ENCODE measurements around the gene NKAIN2.

DNA sequence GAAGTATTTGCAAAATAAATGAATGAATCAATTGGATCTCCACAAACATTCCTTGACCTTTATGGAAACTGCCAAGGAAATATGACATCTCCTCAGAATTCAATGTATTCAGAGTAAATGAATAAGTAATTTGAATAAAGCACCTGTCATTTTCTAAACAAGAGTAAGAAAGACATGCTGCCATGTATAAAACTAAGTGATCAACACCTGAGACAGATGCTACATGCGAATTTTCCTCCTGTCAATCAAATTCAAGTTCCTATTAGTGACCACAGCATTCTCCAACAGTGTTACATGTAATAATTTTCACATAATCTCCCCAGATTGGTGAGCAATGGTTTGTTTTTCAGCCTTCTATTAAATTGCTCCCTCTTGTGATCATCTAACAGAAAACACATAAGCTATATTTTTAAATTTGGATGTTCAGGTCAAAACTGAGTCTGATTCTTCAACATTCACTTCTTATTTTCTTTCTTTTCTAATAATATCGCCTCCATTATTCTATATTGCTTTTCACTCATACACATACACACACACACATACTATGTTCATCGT is 995.4 kb downstream of the NKAIN2 start:
- TF ChIP-seq, protein P1, sequence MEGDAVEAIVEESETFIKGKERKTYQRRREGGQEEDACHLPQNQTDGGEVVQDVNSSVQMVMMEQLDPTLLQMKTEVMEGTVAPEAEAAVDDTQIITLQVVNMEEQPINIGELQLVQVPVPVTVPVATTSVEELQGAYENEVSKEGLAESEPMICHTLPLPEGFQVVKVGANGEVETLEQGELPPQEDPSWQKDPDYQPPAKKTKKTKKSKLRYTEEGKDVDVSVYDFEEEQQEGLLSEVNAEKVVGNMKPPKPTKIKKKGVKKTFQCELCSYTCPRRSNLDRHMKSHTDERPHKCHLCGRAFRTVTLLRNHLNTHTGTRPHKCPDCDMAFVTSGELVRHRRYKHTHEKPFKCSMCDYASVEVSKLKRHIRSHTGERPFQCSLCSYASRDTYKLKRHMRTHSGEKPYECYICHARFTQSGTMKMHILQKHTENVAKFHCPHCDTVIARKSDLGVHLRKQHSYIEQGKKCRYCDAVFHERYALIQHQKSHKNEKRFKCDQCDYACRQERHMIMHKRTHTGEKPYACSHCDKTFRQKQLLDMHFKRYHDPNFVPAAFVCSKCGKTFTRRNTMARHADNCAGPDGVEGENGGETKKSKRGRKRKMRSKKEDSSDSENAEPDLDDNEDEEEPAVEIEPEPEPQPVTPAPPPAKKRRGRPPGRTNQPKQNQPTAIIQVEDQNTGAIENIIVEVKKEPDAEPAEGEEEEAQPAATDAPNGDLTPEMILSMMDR (IDR thresholded peaks at IDR 0.05) = no peak
- TF ChIP-seq POLR2A (IDR thresholded peaks at IDR 0.05) = no peak

All from thyroid gland (tissue), 4 donors.